Measurements from ENCODE around the gene GFOD1.

GFOD1 gene

GRCh38 chr6:13384966-13385365 lies 102.4 kb downstream of the GFOD1 start:
- no peak for DNase-seq (ENCODE audit: low read depth)
- no peak overlapping the region for H3K4me3 ChIP-seq (ENCODE audit: control insufficient read depth, low read depth, low read length)
- TF ChIP-seq, protein P1, sequence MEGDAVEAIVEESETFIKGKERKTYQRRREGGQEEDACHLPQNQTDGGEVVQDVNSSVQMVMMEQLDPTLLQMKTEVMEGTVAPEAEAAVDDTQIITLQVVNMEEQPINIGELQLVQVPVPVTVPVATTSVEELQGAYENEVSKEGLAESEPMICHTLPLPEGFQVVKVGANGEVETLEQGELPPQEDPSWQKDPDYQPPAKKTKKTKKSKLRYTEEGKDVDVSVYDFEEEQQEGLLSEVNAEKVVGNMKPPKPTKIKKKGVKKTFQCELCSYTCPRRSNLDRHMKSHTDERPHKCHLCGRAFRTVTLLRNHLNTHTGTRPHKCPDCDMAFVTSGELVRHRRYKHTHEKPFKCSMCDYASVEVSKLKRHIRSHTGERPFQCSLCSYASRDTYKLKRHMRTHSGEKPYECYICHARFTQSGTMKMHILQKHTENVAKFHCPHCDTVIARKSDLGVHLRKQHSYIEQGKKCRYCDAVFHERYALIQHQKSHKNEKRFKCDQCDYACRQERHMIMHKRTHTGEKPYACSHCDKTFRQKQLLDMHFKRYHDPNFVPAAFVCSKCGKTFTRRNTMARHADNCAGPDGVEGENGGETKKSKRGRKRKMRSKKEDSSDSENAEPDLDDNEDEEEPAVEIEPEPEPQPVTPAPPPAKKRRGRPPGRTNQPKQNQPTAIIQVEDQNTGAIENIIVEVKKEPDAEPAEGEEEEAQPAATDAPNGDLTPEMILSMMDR (conservative IDR thresholded peaks at IDR 0.05; ENCODE audit: control insufficient read depth, insufficient read depth, low read depth, low read length), result no peak

GRCh38 chr6:13384506-13384905 lies 102.9 kb downstream of the GFOD1 start:
- DNase-seq (ENCODE audit: low read depth), result no peak
- H3K4me3 ChIP-seq (ENCODE audit: control insufficient read depth, low read depth, low read length), result no peak overlapping the region
- TF ChIP-seq, protein P1 (conservative IDR thresholded peaks at IDR 0.05; ENCODE audit: control insufficient read depth, insufficient read depth, low read depth, low read length), result no peak

DNA sequence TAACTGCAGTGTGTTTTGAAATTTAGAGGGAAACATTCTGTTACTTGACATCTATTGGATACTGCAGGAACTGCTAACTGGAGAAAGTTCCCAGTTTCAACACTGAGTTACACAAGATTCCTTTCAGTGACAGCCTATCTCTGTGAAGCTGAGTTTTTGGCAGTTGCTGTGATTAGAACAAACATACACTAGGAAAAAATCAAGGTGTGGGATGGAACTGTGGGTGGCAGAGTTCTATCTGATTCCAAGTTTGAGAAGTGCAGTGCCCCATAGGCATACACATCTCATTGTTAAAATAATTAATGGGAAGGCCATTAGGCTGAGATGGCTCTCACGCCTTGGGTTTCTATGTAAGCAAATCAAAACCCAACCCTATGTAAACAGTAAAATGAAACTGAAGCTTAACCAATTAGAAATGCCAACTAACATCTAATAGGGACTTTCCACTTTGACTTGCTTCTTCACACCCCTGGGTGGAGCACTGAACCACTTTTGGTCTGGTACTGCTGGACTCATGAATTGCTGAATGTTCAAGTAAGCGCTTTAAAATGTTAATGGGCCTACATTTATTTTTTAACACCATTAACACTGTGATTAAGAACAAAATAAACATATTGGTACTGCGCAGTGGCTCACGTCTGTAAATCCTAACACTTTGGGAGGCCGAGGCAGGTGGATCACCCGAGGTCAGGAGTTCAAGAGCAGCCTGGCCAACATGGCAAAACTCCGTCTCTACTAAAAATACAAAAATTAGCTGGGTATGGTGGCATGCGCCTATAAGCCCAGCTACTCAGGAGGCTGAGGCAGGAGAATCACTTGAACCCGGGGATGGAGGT lies 103.9 kb downstream of the GFOD1 start:
- peak; percentile 19 for DNase-seq (ENCODE audit: low read depth)
- H3K4me3 ChIP-seq (ENCODE audit: control insufficient read depth, low read depth, low read length), result no peak overlapping the region
- TF ChIP-seq, protein P1 (conservative IDR thresholded peaks at IDR 0.05; ENCODE audit: control insufficient read depth, insufficient read depth, low read depth, low read length), result no peak

DNA sequence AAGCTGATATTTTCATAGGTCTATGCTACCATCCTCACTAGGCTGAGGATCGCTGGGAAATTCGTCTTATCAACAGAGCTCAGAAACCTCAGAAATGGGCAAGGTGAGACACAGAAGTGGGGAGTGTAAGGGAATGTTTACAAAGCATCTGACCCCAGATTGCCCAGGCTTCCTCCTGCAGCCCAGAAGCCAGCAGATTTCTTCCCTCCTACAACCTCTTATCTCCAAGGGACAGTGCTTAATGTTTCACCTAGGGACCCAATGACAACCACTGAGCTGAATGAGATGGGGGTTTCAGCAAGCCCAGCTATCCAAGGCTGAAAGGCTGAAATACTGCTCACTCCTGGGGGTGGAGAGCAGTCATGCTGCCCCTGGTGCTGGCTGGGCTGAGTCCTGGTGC lies 106.6 kb downstream of the GFOD1 start:
- H3K4me3 ChIP-seq (ENCODE audit: control insufficient read depth, low read depth, low read length), result no peak overlapping the region
- no peak for DNase-seq (ENCODE audit: low read depth)
- TF ChIP-seq, protein P1 (conservative IDR thresholded peaks at IDR 0.05; ENCODE audit: control insufficient read depth, insufficient read depth, low read depth, low read length), result no peak

- no peak for DNase-seq (ENCODE audit: low read depth)
- no peak overlapping the region for H3K4me3 ChIP-seq (ENCODE audit: control insufficient read depth, low read depth, low read length)
- TF ChIP-seq, protein P1 (conservative IDR thresholded peaks at IDR 0.05; ENCODE audit: control insufficient read depth, insufficient read depth, low read depth, low read length), result no peak
Measured at GRCh38 chr6:13378669-13379590, 108.5 kb downstream of the GFOD1 start.

- no peak for DNase-seq (ENCODE audit: low read depth)
- TF ChIP-seq, protein P1 (conservative IDR thresholded peaks at IDR 0.05; ENCODE audit: control insufficient read depth, insufficient read depth, low read depth, low read length), result no peak
- H3K4me3 ChIP-seq (ENCODE audit: control insufficient read depth, low read depth, low read length), result no peak overlapping the region
Measured at GRCh38 chr6:13377054-13377758, 110.2 kb downstream of the GFOD1 start.

All from fibroblast of mammary gland (primary cell).